GM13976 (cell line): ENCODE results near the gene LRMDA.

Experiments used
- DNase-seq: peaks from one replicate; pipeline ENCODE4 v3.0.0; 2012; ENCODE audit warnings: low spot score
- CTCF ChIP-seq: IDR thresholded peaks from 2 replicates; pipeline ENCODE4 v1.5.1; 2012; ENCODE audit warnings: borderline replicate concordance, mild to moderate bottlenecking; ENCODE audit not compliant: insufficient read depth; ENCODE audit errors: extremely low read depth, missing control alignments, control extremely low read depth
- in situ Hi-C: fragments of 300-500 bp; cut with MboI; formaldehyde crosslinking; loops from one replicate; pipeline ENCODE4 v1.12.0; 2022; ENCODE audit warnings: low sequenced_read_pairs, mixed read lengths, inconsistent platforms; ENCODE audit not compliant: unreplicated experiment

The LRMDA gene

GRCh38 chr10:75424571-75424970, 6.9 kb upstream of the LRMDA start:
- TF ChIP-seq CTCF: no peak
- no peak for DNase-seq
- in situ Hi-C loops: no loop called here

- TF ChIP-seq CTCF: no peak
- in situ Hi-C loops: no loop called here
- no peak for DNase-seq
Observed at GRCh38 chr10:75425291-75426079, 5.9 kb upstream of the LRMDA start.

GRCh38 chr10:75426880-75427279, 4.5 kb upstream of the LRMDA start:
- in situ Hi-C loops: no loop called here
- no peak for TF ChIP-seq CTCF
- DNase-seq: no peak

GRCh38 chr10:75427951-75428350, 3.5 kb upstream of the LRMDA start:
- in situ Hi-C loops: no loop called here
- DNase-seq: no peak
- TF ChIP-seq CTCF: no peak

GRCh38 chr10:75428434-75429158, 2.8 kb upstream of the LRMDA start:
- in situ Hi-C loops: no loop called here
- DNase-seq: no peak
- no peak for TF ChIP-seq CTCF

GRCh38 chr10:75429159-75429827, 2.1 kb upstream of the LRMDA start:
- in situ Hi-C loops: no loop called here
- DNase-seq: no peak
- no peak for TF ChIP-seq CTCF
